ENCODE data around the gene COL15A1. TPM values are rescaled to one million over a fixed set of nuclear protein-coding genes. Genes with fewer than 3 reads are reported as not detected.

The COL15A1 gene
- total RNA-seq, 1 experiment from 2014 or later: not detected

DNA sequence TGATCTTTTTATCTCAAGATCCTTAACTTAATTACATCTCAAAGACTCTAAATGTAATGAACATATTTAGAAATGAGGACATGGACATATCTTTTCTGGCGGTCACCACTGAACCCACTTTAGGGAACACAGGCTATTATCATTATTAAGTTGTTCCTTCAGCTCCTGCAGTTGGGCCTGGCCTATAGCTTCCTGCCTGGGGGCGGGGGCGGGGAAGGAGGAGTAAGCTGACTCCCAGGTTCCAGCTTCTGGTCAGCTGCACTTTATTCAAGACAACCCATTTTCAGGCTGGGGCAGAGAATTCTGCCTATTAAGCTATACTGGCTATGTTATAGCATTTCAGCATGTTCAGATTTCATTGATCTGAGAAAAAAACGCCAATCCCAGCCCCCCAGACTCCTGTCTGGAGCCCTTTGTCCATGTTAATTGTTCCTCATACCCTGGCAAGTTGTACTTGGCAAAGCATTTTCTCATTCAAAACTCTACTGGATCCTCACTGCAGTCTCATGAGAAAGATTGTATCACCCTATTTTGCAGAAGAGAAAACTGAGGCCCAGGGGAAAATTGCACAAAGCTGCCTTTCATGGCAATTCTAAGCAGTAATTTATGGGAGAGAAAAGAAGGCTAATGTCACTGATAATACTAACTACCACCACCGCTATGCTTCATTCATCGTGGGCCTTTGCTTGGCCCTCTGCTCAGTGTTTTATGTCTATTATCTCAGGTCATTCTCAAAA is 25.1 kb downstream of the COL15A1 start:
- no peak for DNase-seq
- Histone ChIP-seq H2AFZ (ENCODE audit: low read length) (no peak overlapping the region), H3K9me3 (ENCODE audit: control insufficient read depth, low read depth, low read length) (no peaks in the 10 kb centered on the region), H4K91ac (ENCODE audit: insufficient read length, low read depth, low read length) (no peak overlapping the region), H2BK120ac (ENCODE audit: low read depth, low read length, poor library complexity, severe bottlenecking) (no peak overlapping the region), H3K56ac (ENCODE audit: insufficient read length, low read depth, low read length) (no peak overlapping the region), H2AK5ac (ENCODE audit: insufficient read length, low read length) (no peak overlapping the region), H3K18ac (ENCODE audit: insufficient read length, low read depth, low read length) (no peak overlapping the region), H3K79me2 (ENCODE audit: insufficient read depth, low read length) (no peaks in the 10 kb centered on the region), H3K4me2 (ENCODE audit: insufficient read depth, insufficient read length, low read length) (no peak overlapping the region), H3K79me1 (ENCODE audit: insufficient read depth, low read depth, low read length, poor library complexity, severe bottlenecking) (no peaks in the 10 kb centered on the region), H3T11ph (ENCODE audit: low read length) (no peak overlapping the region), H3K14ac (ENCODE audit: insufficient read depth, low read length) (no peak overlapping the region), H2BK5ac (ENCODE audit: insufficient read length, low read length) (no peak overlapping the region), H3K4me1 (ENCODE audit: insufficient read depth, low read length) (no peaks in the 10 kb centered on the region; the same call in 1 of the 2 replicates), H3K9ac (ENCODE audit: extremely low read depth, insufficient read length, low read length) (no peak overlapping the region), H2BK15ac (ENCODE audit: low read depth, low read length) (no peak overlapping the region), H3K27ac (ENCODE audit: insufficient read length, low read depth, low read length) (no peak overlapping the region), H2BK20ac (ENCODE audit: low read depth, low read length, poor library complexity, severe bottlenecking) (no peak overlapping the region), H4K20me1 (ENCODE audit: control insufficient read depth, insufficient read depth, insufficient read length) (no peaks in the 10 kb centered on the region), H3K4ac (ENCODE audit: low read depth, low read length) (no peak overlapping the region), H2BK12ac (ENCODE audit: insufficient read length, low read depth, low read length) (no peak overlapping the region), H3K27me3 (ENCODE audit: insufficient read depth, low read length) (no peaks in the 10 kb centered on the region), H4K5ac (ENCODE audit: insufficient read length, low read depth, low read length) (no peak overlapping the region), H3K23ac (ENCODE audit: insufficient read length, low read depth, low read length) (no peak overlapping the region), H4K8ac (replicated peaks; ENCODE audit: insufficient read length, low read depth, low read length) (no peak overlapping the region), H3K23me2 (ENCODE audit: insufficient read length, low read depth, low read length, poor library complexity, severe bottlenecking) (no peaks in the 10 kb centered on the region)
- Mint-ChIP-seq H3K9me3 (no peaks in the 10 kb centered on the region), H3K36me3 (ENCODE audit: insufficient read depth in 1 of 3, low read depth in 3 of 3) (no peaks in the 10 kb centered on the region; a peak in 1 of 7 replicates), H3K27ac (no peak overlapping the region), H3K27me3 (ENCODE audit: low read depth) (peaks cover 21% of the 10 kb centered on the region), H3K4me3 (no peak overlapping the region), H3K4me1 (peaks cover 23 to 28% of the 10 kb centered on the region in 2 experiments)
- WGBS (ENCODE audit: extremely low coverage, insufficient read length, low lambda C conversion rate): no CpG with 5 or more reads among the region's 6 CpGs
- TF ChIP-seq, protein P1, sequence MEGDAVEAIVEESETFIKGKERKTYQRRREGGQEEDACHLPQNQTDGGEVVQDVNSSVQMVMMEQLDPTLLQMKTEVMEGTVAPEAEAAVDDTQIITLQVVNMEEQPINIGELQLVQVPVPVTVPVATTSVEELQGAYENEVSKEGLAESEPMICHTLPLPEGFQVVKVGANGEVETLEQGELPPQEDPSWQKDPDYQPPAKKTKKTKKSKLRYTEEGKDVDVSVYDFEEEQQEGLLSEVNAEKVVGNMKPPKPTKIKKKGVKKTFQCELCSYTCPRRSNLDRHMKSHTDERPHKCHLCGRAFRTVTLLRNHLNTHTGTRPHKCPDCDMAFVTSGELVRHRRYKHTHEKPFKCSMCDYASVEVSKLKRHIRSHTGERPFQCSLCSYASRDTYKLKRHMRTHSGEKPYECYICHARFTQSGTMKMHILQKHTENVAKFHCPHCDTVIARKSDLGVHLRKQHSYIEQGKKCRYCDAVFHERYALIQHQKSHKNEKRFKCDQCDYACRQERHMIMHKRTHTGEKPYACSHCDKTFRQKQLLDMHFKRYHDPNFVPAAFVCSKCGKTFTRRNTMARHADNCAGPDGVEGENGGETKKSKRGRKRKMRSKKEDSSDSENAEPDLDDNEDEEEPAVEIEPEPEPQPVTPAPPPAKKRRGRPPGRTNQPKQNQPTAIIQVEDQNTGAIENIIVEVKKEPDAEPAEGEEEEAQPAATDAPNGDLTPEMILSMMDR (conservative IDR thresholded peaks at IDR 0.05): no peak
